GM12865 (cell line): ENCODE results near the gene CRK.

Experiments
- DNase-seq: peaks from one replicate; pipeline ENCODE4 v3.0.0; 2010; ENCODE audit warnings: low read depth
- H3K4me3 ChIP-seq: 2 replicates; pipeline ENCODE4 v1.5.1; 2011; ENCODE audit warnings: mild to moderate bottlenecking, low read depth, low read length, control low read depth
- CTCF ChIP-seq: IDR thresholded peaks from 2 replicates; pipeline ENCODE4 v1.5.1; 2011; ENCODE audit warnings: low read length, control low read depth, low read depth, inconsistent platforms; ENCODE audit not compliant: insufficient read depth; ENCODE audit errors: missing control alignments

The CRK gene

GRCh38 chr17:1442187-1442586 lies 13.8 kb downstream of the CRK start:
- no peak for DNase-seq
- TF ChIP-seq CTCF, result no peak

GRCh38 chr17:1440921-1441320 lies 15.1 kb downstream of the CRK start:
- DNase-seq, result no peak
- no peak for TF ChIP-seq CTCF
- H3K4me3 ChIP-seq, result no peak overlapping the region

More at GRCh38 chr17:1442187-1442586, 13.8 kb downstream of the CRK start:
- no peak overlapping the region for H3K4me3 ChIP-seq

- H3K4me3 ChIP-seq, result no peak overlapping the region
- TF ChIP-seq CTCF, result no peak
- DNase-seq, result no peak
Measured at GRCh38 chr17:1438593-1439083, 17.4 kb downstream of the CRK start.

- DNase-seq, result no peak
- no peak overlapping the region for H3K4me3 ChIP-seq
- TF ChIP-seq CTCF, result no peak
Measured at GRCh38 chr17:1435326-1435725, 20.7 kb downstream of the CRK start.

- TF ChIP-seq CTCF, result no peak
- H3K4me3 ChIP-seq, result no peak overlapping the region
Measured at GRCh38 chr17:1434150-1434549, 21.9 kb downstream of the CRK start.

GRCh38 chr17:1431631-1432104 lies 24.4 kb downstream of the CRK start:
- H3K4me3 ChIP-seq, result no peak overlapping the region
- no peak for TF ChIP-seq CTCF
- DNase-seq, result peak; percentile 87

More at GRCh38 chr17:1434150-1434549, 21.9 kb downstream of the CRK start:
- no peak for DNase-seq

GRCh38 chr17:1423456-1424135 lies 32.4 kb downstream of the CRK start:
- TF ChIP-seq CTCF, result no peak
- no peak overlapping the region for H3K4me3 ChIP-seq
- no peak for DNase-seq
